HL-60/S4 treated with phorbol 12-myristate 13-acetate at 8.2 ng/mL for 4 days and 3 days (cell line): Measurements from ENCODE around the gene TMEM271.

ENCODE experiments used
- in situ Hi-C: fragments of 300-500 bp; cut with MboI; formaldehyde crosslinking; loops from 2 replicates; pipeline ENCODE4 v1.15.0; 2022; ENCODE audit warnings: low sequenced_read_pairs

TMEM271 gene

DNA sequence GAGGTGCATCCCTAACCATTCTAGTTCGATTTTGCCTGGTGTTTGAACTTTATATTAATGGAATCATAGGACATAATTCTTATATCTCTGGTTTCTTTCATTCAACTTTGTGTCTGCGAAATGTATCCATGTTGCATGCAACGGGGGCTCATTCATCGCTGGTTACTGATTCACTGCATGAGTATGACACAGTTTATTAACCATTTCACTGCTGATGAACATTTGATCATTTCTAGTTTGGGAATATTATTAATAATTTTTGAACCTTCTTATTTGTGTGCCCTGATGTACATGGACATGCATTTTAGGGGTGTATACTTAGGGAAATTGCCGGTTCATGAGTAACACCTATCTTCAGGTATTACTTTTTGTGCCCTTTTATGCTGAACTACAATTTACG, 5.1 kb upstream of the TMEM271 start:
- in situ Hi-C loops: no loop called here

DNA sequence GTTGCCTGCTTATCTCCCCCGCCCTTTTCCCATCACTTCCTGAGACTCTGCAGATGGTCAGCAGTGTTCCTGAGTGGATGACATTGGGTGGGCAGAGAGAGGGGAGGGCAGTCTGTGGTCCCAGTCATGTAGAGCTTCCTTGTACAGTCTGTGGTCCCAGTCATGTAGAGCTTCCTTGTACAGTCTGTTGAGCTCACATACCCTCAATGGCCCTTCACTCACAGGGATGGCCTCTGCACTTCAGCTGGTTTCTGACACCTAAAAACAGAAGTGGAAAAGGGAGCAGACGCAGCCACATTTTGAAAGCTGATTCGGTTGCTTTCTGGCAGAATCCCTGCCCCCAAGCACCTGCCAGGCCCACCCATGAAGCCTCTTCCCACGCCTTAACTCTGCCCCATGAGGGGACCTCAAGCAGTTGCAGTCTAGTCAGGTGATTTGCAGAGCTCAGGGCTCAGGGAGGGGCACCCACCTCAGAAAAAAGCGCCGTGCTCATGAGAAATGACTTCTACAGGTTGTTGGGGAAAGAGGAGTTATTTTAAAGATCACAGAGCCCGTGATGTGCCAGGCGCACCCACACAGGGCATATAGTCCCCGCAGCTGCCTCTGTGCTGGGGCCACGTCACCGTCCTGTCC, 3.6 kb upstream of the TMEM271 start:
- in situ Hi-C loops: no loop called here

DNA sequence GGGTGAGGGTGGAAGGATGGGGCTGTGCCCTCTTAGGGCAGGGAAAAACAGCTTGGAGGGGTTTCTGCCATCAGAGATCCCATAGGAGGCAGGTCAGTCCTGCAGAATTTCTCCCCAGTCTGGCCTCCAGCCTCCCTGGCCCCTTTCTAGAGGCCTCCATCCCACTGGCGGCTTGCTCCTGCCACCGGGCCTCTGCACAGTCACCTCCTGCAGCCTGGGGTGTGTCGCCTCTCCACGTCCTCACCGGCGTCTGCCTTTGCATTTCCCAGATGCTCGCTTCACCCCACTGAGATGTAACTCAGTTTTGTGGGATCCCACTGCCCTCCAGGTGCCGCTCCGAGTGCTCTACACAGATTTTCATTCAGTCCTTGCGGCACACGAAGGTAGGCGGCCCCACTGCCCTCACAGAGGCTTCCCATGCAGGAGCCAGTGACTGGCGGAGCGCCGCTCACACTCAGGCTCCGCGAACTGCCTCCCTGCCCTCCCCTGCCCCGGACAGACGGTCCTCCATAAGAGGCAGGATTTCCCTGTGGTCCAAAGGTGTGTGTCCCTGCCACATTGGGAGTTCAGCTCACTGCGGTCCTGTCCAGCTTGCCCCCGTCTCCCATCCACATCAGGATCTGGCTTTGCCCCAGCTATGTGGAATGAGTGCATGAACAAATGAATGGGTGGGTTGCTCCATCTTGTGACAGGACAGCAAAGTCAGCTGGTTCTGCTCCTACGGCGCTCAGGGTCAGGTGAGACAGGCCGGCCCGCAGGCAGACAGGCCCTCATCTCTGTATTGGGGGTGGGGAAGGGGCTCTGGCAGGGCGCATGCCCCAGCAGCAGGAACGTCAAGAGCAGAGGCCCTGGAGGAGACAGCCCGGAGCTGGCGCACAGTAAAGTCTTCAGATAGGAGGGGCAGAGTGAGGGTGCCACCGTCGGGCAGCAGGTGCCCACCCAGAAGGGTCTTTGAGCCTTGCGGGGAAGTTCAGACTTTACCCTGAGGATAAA, 2.7 kb upstream of the TMEM271 start:
- in situ Hi-C loops: no loop called here

- in situ Hi-C loops: no loop called here
These were observed 1.7 kb upstream of the TMEM271 start for GRCh38 chr4:577499-578450.

- in situ Hi-C loops: no loop called here
These were observed 950 bp upstream of the TMEM271 start for GRCh38 chr4:576991-577498.

DNA sequence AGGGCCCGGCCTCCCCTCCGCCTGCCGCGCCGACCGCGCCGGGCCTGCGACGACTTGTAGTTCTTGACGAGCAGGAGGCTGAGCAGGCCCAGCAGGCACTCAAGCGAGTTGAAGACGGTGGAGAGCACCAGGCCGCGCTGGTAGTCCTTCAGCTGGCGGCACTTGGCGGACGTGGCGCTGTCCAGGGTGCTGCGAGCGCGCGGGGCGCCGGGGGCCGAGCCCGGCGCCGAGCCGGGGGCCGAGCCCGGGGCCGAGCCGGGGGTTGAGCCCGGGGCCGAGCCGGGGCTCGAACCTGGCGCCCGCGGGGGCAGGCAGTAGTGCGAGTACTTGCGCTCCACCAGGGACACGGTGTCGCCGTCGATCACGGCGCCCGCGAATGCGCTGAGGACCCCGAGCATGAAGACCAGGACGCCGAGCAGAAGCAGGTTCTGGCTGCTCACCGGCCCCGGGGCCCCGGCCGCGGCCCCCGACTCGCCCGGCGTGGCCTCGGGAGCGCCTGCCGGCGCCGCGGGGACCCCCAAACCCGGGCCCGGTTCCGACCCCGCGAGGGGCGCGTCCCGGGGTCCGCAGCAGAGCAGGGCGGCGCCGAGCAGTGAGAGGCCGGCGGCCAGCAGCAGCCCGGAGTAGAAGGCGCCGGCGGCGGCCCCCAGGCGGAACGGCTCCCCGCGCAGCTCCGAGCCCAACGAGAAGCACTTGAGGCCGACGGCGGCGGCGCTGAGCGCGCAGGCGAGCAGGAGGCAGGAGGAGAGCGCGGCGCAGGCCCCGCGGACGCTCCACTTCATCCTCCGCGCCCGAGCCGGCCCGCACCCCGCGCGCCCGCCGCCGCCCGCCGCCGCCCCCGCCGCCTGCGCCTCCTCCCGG, 584 bp downstream of the TMEM271 start:
- in situ Hi-C loops: no loop called here

GRCh38 chr4:574346-575161, 1.5 kb downstream of the TMEM271 start:
- in situ Hi-C loops: no loop called here

GRCh38 chr4:573122-573892, 2.8 kb downstream of the TMEM271 start:
- in situ Hi-C loops: no loop called here

DNA sequence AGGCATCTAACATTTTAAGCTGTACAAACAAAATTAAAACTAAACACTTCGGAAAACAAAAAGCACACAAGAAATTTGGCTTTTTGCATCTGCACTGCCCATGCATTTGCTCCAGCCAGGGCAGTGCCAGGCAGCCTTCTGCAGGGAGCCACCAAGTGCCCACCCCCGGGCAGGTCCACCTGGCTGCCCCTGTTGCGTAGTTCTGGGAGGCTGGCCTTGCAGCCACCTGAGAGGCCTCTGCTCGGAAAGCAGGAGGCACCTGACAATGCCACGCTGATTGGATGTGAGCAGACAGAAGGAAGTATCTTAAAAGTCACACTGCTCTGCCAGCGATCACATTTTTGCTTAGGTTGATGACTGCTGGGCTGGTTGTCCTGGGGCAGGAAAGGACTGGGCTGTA, 3.5 kb downstream of the TMEM271 start:
- in situ Hi-C loops: no loop called here

GRCh38 chr4:571838-572572, 4.1 kb downstream of the TMEM271 start:
- in situ Hi-C loops: no loop called here

DNA sequence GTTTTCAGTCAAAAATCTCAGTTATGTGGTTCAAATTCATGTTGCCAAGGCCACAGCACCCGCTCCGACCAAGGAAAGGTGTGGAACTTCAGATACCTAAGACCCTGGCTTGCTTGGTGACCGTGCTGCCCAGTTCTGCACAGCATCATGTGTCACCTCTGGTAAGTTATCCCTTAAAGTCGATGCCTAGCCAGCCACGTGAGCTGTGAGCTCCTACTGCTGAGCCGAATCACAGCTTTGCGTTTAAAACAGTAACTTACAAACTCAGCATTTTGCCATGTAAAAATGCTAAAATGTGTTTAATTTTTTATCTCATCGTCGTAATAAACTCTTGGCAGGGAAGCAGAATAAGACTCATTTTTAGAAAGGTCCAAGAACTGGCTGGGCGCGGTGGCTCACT, 5.3 kb downstream of the TMEM271 start:
- in situ Hi-C loops: no loop called here

- in situ Hi-C loops: no loop called here
These were observed 6.0 kb downstream of the TMEM271 start for GRCh38 chr4:569958-570667.

- in situ Hi-C loops: no loop called here
These were observed 7.1 kb downstream of the TMEM271 start for GRCh38 chr4:568962-569361.

DNA sequence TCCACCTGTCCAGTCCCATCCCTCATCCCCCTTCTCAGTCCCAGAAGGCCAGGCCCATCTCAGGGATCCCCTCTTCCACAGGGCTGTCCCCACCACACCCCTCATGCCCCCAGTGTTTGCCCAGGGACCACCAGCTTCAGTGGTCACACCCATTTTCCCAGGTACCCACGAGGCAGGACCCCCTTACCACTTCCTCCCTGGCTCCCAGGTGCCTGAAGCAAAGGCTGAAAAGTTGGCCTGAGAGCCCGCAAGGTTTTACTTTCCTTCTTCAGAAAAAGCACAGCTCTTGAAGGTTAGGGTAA, 7.8 kb downstream of the TMEM271 start:
- in situ Hi-C loops: no loop called here

- in situ Hi-C loops: no loop called here
These were observed 8.4 kb downstream of the TMEM271 start for GRCh38 chr4:567457-568350.
